ENCODE measurements around the gene TAPBP.
"Not testable (repeated sequence)": the region's sequence is repeated elsewhere in the genome, so short reads cannot be mapped to it uniquely, and the experiment has no call there.

Gene TAPBP

DNA sequence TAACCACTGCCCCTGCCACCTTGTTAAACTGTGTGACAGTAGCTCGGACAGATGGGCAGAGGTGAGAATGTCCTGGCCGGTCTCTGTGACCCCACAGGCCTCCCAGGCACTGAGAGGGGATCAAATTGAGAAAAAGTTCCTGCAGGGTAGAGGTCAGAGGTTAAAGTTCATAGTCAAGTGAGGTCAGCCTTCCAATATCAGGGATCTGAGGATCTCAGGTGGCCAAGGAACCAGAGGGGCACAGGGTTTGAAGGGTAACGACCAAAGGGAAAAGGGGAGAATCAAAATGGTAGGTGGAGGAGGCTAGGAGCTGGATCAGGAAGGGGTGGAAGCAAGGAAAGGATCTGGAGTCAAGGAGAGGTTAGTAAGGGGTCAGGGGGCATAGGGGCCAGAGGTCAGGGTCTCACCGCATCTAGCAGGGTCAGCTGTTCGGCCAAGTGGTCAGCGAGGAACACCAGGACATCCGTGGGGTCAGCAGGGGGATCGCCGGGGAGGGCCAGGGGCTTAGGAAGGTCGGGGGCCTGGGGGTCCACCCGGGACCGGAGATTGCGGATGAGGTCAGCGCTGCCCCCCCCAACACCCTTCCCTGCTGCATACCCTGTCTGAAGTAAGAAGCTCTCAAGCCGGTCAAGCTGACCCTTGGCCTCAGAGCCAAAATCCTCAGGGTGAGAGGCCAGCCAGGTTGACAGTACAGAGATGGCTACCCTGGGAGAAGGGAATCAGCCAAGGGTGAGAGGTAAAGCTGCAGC, 18.1 kb downstream of the TAPBP start:
- no peak for DNase-seq

DNA sequence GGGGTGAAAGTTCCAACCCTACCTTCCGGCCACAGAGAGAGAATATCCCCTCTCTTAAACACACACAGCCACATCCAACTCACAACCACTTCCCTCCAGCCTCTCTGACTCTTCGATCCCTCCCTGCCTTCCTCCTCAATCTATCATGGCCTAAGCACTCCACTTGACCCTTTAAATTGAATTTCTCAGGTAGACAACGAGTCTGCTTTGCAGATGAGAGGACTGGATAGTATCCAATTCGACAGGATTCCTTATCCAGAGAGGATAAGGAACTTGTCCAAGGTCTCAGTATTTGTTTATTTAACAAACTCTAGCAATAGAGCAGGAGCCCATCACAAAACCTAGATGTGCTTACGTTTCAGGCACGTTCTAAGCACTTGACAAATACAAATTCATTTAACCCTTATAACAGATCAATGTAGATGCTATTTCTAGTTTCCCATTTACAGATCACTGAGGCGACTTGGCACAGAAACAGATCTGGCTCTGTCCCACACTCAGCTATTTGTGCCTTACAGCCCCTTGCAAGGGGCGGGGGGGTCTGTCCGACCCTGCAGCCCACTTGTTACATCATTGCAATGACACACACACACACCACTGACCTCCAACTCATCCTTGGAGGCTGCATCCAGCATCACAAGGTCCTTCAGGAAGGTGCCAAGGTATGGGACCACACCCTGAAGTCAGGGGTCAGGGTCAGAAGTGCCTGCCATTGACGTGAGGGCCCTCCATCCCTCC, 19.6 kb downstream of the TAPBP start:
- no peak for DNase-seq

DNA sequence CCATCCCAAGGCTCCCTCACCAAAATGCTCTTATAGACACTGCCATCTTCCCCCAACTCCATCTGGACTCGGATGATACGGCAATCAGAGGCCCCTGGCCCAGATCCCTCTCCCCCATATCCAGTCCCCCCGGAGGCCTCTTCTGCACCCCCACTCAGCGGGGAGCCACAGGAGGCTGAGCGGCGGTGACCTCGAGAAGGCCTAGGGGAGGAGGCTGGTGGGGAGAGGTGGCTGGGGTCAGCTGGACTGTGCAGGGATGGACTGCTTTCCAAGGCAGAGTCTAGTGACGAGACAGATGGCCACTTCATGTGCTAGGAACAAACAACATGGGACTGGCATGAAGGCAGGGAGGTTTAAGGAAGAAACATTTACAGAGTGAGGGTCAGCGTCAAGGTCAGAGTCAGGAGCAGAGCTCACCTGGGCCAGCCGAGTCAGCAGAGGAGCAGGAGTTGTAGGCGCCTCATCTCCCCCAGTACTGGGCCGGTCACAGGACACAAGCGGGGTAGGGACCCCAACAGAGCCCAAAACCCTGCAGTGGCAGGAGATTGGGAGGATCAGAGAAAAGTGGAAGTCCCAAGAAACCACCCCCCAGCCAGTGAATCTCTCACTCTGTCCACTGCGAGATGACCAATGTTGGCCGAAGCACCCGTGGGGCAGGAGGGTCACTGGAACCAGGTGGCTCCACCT, 20.7 kb downstream of the TAPBP start:
- no peak for DNase-seq

DNA sequence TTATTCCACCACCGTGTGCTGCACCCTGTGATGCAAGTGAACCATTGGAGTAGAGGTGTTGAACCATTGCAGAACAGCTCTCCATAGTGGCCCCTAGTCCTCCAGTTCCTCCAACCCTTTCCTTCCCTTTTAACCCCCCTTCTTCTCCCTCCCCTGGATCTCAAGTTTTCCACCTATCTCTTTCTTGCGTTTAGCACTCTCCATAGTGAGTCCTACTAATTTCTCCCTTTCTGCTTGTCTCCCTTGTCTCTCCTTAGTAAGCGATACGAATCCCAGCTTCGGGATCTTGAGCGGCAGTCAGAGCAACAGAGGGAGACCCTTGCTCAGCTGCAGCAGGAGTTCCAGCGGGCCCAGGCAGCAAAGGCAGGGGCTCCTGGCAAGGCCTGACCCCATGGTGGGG, 23.4 kb downstream of the TAPBP start:
- no peak for DNase-seq

DNA sequence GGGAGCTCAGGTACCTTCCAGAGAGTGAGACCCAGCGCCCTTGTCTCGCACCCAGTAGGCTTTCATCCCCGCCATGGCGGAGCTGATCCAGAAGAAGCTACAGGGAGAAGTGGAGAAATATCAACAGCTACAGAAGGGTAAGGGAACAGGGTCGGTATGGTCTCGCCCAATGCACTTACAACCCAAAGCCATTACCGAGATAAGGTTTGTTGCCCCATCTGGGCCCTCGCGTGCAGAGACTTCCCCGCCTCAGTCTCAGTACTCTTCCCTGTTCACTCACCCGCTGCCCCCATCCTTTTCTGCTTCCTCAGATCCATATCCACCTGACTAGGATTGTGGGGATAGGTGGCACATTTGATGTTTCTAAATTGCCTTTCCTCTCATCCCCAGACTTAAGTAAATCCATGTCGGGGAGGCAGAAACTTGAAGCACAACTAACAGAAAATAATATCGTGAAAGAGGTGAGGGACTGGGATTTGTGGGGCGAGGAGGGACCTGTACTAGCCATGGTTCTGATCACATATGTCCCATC, 24.0 kb downstream of the TAPBP start:
- peak in 1 of 3 donors; percentile 8 for DNase-seq

DNA sequence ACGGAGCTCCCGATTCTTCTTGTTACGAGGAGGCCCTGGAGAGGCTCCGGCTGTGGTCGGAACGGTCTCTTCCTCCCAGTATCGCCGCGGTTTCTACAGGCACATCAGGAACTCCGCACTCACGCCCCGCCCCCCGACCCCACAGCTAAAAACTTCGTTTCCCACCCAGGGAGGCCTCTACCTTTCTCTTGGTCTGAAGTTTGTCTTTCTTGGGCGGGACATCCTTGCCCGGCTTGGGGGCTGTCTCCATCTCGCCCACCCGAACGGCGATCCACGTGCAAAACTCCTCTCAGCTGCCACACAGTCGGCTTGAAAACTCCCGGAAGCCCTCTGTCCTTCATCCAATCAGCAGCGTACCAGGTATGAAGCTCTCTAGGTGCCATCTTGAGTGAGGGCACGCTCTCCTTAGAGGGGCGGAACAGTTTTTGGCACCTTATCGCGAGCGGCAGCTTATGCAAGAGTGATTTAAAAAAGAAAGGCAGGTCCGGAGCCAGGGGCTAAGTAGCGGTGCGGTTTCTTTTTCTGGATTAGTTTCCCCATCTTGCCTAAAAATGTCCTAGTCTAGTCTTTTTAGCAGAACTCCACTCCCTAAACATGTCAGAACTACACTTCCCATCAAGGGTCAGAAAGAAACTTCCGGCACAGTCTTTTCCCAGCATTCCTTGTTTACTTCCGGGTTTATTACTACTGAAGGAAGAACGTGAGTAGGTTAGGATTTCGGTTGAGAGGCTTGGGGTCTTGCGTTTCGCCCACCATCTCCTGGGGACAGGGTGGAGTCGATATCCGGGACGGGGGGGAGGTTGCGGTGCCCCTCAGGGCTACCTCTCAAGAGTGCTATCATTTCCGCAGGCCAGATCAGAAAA, 24.7 kb downstream of the TAPBP start, which contains the start of the genes PFDN6 and WDR46:
PFDN6 (plus strand) TSS at position 681 of the 863 bp plus-strand sequence. CDS start 256 bp downstream, outside the sequence.
WDR46 (minus strand) TSS at position 319 of the 863 bp plus-strand sequence; CDS start at position 250, 69 bp downstream.
- DNase-seq = peak; percentile 87 to 91 (median 90)

DNA sequence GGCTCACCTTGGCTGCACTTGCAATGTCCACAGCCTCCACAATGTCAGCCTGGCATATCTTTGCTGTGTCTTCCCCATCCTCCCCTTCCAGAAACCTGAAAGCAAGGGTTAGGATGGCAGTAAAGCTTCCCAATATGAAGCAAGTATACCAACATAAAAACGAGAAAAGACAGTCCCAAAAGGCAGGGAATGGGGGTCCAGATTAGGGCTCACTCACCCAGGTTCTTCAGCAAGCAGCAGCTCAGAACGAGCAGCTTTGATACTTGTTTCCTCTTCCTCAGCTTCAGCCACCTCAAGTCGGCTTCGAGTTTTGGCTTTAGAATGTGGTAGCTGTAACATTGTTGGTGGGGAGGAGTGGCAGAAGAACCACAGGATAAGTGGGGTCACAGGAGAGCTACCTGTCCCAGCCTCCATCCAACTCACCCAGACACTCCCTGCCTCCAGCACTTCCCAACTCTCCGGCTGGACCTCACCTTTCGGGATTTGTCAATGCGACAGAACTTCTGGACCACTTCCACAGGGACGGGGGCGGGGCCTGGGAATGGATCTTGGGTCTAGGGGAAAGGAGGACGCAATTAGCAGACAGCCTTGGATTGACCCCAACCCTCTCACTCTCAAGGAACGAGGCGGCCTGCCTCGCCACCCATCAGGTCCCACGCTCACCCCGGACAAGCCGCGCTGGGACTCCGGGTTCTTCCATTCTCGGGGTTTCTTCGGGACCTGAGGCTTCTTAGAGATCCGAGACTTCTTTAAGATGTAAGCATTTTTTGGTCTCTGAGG, 25.5 kb downstream of the TAPBP start:
- no peak for DNase-seq

DNA sequence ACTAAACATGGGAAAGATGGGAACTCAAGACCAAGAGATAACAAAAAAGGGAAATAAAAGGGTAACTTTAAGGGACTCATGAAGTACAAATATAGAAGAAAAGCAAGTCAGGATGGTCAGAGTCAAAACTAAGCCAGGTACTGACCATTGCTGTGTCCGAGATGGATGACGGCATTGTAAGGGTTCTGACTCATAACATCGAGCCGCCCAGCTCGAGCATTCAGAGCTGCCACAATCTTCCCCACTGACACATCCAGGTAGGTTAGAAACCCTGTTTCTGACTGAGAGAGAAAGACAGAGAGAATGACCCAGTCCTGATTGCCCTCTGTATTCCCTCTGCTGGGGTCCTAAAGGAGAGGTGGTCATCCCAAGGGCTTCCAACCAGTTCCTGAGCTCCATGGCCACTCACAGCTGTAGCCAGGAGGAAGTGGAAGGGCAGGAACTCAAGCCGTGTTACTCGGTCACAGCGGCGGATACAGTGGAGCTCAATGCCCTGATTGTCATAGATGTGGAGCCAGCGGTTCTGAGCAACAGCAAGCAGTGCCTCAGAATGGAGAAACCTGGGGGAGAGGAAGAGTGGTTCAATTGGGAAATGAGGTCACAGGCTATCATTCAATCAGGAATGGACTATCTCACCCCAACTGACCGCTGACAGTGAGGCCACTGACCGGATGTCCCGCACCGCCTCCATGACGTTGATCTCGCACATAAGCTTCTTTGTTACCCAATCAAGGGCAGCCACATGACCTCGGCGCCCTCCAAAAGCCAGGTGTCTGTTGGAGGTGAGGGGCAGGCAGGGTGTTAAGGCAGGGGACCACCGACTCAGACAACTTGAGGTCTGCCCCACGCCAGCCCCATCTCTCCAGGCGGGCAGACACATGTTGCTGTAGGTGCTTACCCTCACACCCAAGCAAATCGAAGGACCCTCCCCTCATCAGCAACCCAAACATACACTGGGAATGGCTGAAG, 26.6 kb downstream of the TAPBP start:
- DNase-seq = no peak

DNA sequence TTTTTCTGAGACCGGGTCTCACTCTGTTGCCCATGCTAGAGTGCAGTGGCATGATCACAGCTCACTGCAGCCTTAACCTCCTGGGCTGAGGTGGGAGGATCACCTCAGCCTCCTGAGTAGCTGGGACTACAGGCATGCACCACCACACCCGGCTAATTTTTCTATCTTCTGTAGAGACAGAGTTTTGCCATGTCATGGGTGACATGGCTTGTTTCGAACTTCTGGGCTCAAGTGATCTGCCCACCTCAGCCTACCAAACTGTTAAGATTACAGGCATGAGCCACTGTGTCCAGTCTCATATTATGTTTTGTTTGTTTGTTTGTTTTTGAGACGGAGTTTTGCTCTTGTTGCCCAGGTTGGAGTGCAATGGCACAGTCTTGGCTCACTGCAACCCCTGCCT, 28.7 kb downstream of the TAPBP start:
- DNase-seq = not testable (repeated sequence)

DNA sequence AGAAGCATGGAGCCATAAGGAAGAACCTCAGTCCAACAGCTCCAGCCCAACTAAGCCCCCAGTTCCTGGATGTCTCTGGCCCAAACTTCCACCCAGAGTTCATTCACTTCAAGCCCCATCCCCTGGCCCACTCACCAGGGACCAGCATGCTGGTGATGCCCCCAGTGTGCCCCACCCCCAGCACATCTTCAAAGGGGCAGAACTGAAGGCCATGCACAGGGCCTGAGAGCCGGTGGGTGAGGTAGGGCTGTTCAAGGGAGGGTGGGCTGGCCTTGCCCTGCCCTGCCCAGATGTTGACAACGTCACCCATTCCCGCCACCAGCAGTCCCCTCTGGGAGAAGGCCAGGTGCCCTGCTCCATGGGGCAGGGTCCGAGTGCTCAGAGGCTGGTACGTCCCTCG, 33.3 kb downstream of the TAPBP start:
- DNase-seq = no peak

DNA sequence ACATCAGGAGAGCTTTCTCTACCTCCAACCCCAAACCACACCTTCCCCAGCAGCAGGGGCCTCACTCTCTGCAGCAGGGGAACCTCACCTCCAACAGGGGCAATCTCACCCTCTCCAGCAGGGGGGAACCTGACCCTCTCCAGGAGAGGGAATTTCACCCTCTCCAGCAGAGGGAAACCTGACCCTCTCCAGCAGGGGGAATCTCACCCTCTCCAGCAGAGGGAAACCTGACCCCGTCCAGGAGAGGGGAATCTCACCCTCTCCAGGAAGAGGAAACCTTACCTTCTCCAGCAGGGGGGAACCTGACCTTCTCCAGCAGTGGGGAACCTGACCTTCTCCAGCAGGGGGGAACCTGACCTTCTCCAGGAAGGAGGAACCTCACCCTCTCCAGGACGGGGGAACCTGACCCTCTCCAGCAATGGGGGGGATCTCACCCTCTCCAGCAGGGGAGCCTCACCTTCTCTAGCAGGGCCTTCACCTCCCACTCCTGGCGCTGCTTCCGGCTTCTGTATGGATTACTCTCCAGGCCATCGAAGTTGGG, 33.8 kb downstream of the TAPBP start:
- peak; percentile 53 to 74 (median 73) for DNase-seq

DNA sequence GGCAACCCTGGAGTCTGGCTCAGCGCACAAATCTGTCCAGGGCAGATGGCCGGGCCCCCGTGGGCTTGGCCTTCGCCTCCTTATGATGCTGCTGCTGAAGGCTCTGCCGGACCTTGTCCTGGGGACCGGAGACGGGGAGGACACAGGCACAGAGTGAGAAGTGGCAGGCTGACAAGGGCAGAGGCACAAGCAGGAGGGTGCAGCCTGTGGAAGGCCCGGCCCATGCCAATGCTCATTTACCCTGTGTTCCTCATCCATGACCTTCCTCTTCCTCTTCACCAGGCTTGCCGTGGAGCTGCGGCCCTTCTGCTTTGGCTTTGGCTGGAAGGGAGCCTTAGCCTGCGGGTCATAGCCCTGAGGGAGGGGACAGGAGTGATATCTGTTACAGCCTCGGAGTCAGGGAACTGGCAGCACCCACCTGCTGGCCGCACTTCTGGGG, 34.6 kb downstream of the TAPBP start:
- DNase-seq = peak in 2 of 3 donors; percentile 16 to 29

DNA sequence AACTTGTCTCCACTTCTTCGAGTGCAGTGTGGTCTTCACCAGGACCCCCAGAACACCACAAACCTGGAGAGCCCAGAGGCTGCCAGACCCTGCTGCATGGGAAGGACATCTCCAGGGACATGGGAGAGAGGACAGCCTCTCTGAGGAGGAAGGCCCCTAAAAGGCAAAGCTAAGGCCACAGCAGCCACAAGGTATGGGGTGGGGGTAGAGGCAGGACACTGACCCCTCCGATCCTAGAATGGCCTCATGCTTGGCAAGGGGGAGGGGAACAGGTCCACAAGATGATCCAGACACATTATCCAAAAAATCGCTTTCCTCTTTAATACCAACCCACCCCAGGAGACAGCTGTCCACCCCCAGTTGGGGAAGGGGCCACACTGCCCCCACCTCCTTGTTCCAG, 35.1 kb downstream of the TAPBP start:
- DNase-seq = no peak

DNA sequence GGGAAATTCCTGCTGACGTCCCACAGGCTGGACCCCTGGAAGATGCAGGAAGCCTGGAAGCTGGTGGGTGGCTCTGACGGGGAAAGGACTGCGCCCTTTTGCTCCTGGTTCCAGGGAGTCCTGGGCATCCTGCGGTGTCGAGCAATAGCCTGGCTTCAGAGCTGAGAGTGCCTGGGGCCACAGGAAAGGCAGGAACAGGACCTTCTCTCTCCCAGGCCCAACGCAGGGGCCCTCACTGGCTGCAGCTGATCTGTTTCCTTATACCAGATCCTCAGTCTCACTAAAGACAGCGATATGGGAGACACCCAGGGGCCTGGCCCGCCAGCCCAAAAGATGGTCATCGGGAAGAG, 35.5 kb downstream of the TAPBP start:
- DNase-seq = peak in 1 of 3 donors; percentile 23

DNA sequence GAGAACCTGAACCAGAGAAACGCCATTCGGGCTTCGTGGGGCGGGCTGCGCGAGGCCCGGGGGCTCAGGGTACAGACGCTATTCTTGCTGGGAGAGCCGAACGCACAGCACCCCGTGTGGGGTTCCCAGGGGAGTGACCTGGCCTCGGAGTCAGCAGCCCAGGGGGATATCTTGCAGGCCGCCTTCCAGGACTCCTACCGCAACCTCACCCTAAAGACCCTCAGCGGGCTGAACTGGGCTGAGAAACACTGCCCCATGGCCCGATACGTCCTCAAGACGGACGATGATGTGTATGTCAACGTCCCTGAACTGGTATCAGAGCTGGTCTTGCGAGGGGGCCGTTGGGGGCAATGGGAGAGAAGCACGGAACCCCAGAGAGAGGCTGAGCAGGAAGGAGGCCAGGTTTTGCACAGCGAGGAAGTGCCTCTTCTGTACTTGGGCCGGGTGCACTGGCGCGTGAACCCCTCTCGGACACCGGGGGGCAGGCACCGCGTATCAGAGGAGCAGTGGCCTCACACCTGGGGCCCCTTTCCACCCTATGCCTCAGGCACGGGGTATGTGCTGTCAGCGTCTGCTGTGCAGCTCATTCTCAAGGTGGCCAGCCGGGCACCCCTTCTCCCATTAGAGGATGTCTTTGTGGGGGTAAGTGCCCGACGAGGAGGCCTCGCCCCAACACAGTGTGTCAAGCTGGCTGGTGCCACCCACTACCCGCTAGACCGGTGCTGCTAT, 36.1 kb downstream of the TAPBP start:
- no peak for DNase-seq

DNA sequence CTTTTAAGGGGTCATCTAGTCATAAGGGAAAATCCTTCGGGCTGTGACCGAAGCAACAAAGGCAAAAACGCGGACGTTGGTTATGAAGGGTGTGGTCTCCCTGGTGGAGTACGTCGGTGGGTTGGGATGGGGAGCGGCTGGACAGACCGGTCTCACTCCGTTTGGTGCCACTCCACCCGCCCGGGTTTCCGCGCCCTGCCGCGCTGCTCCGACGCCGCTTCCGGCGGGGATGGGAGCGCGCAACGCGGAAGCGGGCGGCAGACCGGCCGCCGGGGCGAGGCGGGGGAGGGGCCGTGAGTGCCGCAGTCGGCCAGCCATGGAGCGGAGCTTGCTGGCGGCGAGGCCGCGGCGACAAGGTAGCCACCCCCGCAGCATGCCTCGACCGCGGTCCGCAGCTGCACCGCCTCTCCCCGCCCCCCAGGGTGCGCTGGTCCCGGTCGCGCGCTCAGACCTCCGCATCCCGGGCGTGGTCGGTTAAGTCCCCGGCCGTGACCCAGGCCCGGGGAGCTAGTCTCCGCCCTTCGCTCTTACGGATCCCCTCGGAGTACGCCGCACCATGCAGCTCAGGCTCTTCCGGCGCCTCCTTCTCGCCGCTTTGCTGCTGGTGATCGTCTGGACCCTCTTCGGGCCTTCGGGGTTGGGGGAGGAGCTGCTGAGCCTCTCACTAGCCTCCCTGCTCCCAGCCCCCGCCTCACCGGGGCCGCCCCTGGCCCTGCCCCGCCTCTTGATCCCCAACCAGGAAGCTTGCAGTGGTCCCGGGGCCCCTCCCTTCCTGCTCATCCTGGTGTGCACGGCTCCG, 36.8 kb downstream of the TAPBP start, which contains the start of gene B3GALT4:
B3GALT4 (plus strand) TSS at position 260 of the 799 bp plus-strand sequence; CDS start at position 557, 297 bp downstream.
- DNase-seq = peak; percentile 73 to 89 (median 78)

DNA sequence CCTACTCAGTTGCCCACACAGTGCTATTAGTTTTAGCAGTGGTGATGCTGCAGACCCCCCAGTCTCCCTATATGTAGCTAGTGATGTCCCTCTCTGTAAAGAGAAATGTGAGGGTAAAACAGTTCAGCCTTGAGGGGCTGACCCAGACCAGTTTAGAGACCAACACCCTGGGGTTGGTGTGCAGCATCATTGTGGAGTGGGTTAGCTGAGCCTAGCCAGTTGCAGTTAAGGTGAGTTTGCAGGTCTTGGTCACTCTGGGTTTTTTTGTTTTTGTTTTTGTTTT, 37.4 kb downstream of the TAPBP start:
- DNase-seq = no peak
